IMR-90 (cell line): Measurements from ENCODE around the gene HNRNPM. TPM values are rescaled to one million over a fixed set of nuclear protein-coding genes. Genes with fewer than 3 reads are reported as not detected.

Experiments used
- ATAC-seq: fragments of 200-7000 bp; cut with Tn5 transposase; 2 replicates; pipeline ENCODE4 v1.9.1; 2020; ENCODE audit warnings: low read depth, mild to moderate bottlenecking, moderate library complexity
- BruUV-seq: library from RNA; stranded (reverse); fragments of 400-500 nt; replicated peaks from 2 replicates; lab custom pipeline; 2021; lab: Mats Ljungman, UMichigan
- CTCF ChIA-PET: fragments of 300-600 bp; formaldehyde crosslinking; extraction: SDS; loops from one replicate; lab custom pipeline; 2021; ENCODE audit warnings: antibody characterized with exemption; lab: Yijun Ruan, JAX
- POLR2A ChIA-PET: fragments of 300-600 bp; sonication (Branson Sonifier 250); formaldehyde crosslinking; loops from one replicate; lab custom pipeline; 2022; ENCODE audit warnings: antibody characterized with exemption; ENCODE audit not compliant: unreplicated experiment; lab: Charles Lee
- DNase-seq: peaks from one replicate; pipeline ENCODE4 v3.0.0; 2013
- H2AFZ ChIP-seq: replicated peaks from 2 replicates; pipeline ENCODE3; 2013; ENCODE audit warnings: low read length, mild to moderate bottlenecking; ENCODE audit not compliant: poor library complexity
- H2AK5ac ChIP-seq: 2 replicates; pipeline ENCODE4 v1.6.1; 2013; ENCODE audit warnings: low read depth, low read length, inconsistent platforms
- H2AK9ac ChIP-seq: replicated peaks from 2 replicates; pipeline ENCODE3; 2013; ENCODE audit warnings: mild to moderate bottlenecking, low read depth, low read length, moderate library complexity; ENCODE audit not compliant: poor library complexity
- H2BK120ac ChIP-seq: 2 replicates; pipeline ENCODE4 v1.6.1; 2013; ENCODE audit warnings: low read depth, low read length, inconsistent platforms
- H2BK15ac ChIP-seq: 3 replicates; pipeline ENCODE4 v1.6.1; 2013; ENCODE audit warnings: low read depth, low read length, inconsistent platforms
- H2BK20ac ChIP-seq: 2 replicates; pipeline ENCODE4 v1.6.1; 2013; ENCODE audit warnings: low read depth, mild to moderate bottlenecking, inconsistent platforms, low read length, moderate library complexity
- H2BK5ac ChIP-seq: 2 replicates; pipeline ENCODE4 v1.6.1; 2013; ENCODE audit warnings: mild to moderate bottlenecking, low read depth, low read length, inconsistent platforms; ENCODE audit not compliant: poor library complexity, severe bottlenecking
- H3K14ac ChIP-seq: replicated peaks from 2 replicates; pipeline ENCODE4 v1.6.1; 2013; ENCODE audit warnings: low read depth, low read length, inconsistent platforms
- H3K18ac ChIP-seq: 2 replicates; pipeline ENCODE4 v1.6.1; 2013; ENCODE audit warnings: low read depth, low read length, control low read depth
- H3K23ac ChIP-seq: 2 replicates; pipeline ENCODE4 v1.6.1; 2013; ENCODE audit warnings: low read depth, low read length, inconsistent platforms
- H3K27ac ChIP-seq: 2 replicates; pipeline ENCODE4 v1.5.1; 2013; ENCODE audit warnings: mild to moderate bottlenecking, control low read depth, low read length; ENCODE audit not compliant: insufficient read depth
- H3K27me3 ChIP-seq: 2 replicates; pipeline ENCODE4 v1.6.1; 2013; ENCODE audit warnings: low read length; ENCODE audit not compliant: control insufficient read depth, insufficient read depth
- H3K36me3 ChIP-seq: 2 replicates; pipeline ENCODE4 v1.6.1; 2013; ENCODE audit warnings: low read length, mixed read lengths; ENCODE audit not compliant: control insufficient read depth, insufficient read depth
- H3K4ac ChIP-seq: 2 replicates; pipeline ENCODE4 v1.6.1; 2013; ENCODE audit warnings: low read depth, low read length, inconsistent platforms
- H3K4me1 ChIP-seq: 2 replicates; pipeline ENCODE4 v1.6.1; 2013; ENCODE audit warnings: low read length, mixed read lengths; ENCODE audit not compliant: control insufficient read depth, insufficient read depth
- H3K4me2 ChIP-seq: 2 replicates; pipeline ENCODE4 v1.6.1; 2013; ENCODE audit warnings: low read depth, mild to moderate bottlenecking, control low read depth, low read length, moderate library complexity
- H3K4me3 ChIP-seq: 2 replicates; pipeline ENCODE4 v1.5.1; 2013; ENCODE audit warnings: low read depth, mild to moderate bottlenecking, control low read depth, low read length, moderate library complexity; ENCODE audit not compliant: insufficient read depth
- H3K56ac ChIP-seq: 2 replicates; pipeline ENCODE4 v1.6.1; 2013; ENCODE audit warnings: low read length, inconsistent platforms; ENCODE audit not compliant: insufficient read depth; ENCODE audit errors: extremely low read depth
- H3K79me1 ChIP-seq, 2 experiments: 2 replicates each; pipeline ENCODE4 v1.6.1; 2013; ENCODE audit warnings: low read length in 2 of 2, inconsistent platforms in 1 of 2, low read depth in 1 of 2
- H3K9ac ChIP-seq: 2 replicates; pipeline ENCODE4 v1.6.1; 2013; ENCODE audit warnings: low read depth, low read length, control low read depth
- H3K9me1 ChIP-seq: 2 replicates; pipeline ENCODE4 v1.6.1; 2013; ENCODE audit warnings: low read length, inconsistent platforms; ENCODE audit not compliant: insufficient read depth
- H3K9me3 ChIP-seq: 2 replicates; pipeline ENCODE4 v1.6.1; 2013; ENCODE audit warnings: low read length; ENCODE audit not compliant: control insufficient read depth, insufficient read depth
- H4K20me1 ChIP-seq: 2 replicates; pipeline ENCODE4 v1.6.1; 2013; ENCODE audit warnings: low read length, inconsistent platforms; ENCODE audit not compliant: insufficient read depth
- H4K5ac ChIP-seq: 2 replicates; pipeline ENCODE4 v1.6.1; 2013; ENCODE audit warnings: mild to moderate bottlenecking, low read depth, low read length, control low read depth
- H4K8ac ChIP-seq, 2 experiments: 2 replicates each; pipeline ENCODE4 v1.6.1; 2013; ENCODE audit warnings: low read depth in 2 of 2, low read length in 2 of 2, control low read depth in 1 of 2, inconsistent platforms in 1 of 2
- H4K91ac ChIP-seq: 2 replicates; pipeline ENCODE4 v1.6.1; 2013; ENCODE audit warnings: low read depth, low read length, inconsistent platforms; ENCODE audit not compliant: insufficient read depth
- BHLHE40 ChIP-seq: fragments of 150-350 bp; IDR thresholded peaks from 2 replicates; pipeline ENCODE4 v1.6.1; 2016; ENCODE audit warnings: mild to moderate bottlenecking, low read depth, low read length
- CEBPB ChIP-seq: IDR thresholded peaks from 2 replicates; pipeline ENCODE4 v1.6.1; 2012; ENCODE audit warnings: low read depth, low read length, improper control_type of control experiment
- CHD1 ChIP-seq: IDR thresholded peaks from 2 replicates; pipeline ENCODE4 v1.6.1; 2012; ENCODE audit warnings: low read depth, low read length, improper control_type of control experiment
- CTCF ChIP-seq: conservative IDR thresholded peaks from 2 replicates; pipeline ENCODE4 v1.5.1; 2012; ENCODE audit warnings: mild to moderate bottlenecking, low read depth, low read length, improper control_type of control experiment
- FOS ChIP-seq: fragments of 150-350 bp; IDR thresholded peaks from 2 replicates; pipeline ENCODE4 v1.6.1; 2016; ENCODE audit warnings: low read depth, low read length
- MAFK ChIP-seq: IDR thresholded peaks from 2 replicates; pipeline ENCODE4 v1.6.1; 2012; ENCODE audit warnings: low read depth, low read length, improper control_type of control experiment
- MAZ ChIP-seq: IDR thresholded peaks from 2 replicates; pipeline ENCODE4 v1.6.1; 2012; ENCODE audit warnings: low read depth, mild to moderate bottlenecking, low read length, improper control_type of control experiment, moderate library complexity, borderline replicate concordance
- MXI1 ChIP-seq: IDR thresholded peaks from 2 replicates; pipeline ENCODE4 v1.6.1; 2012; ENCODE audit warnings: low read depth, mild to moderate bottlenecking, low read length, moderate library complexity, borderline replicate concordance
- NFE2L2 ChIP-seq: fragments of 150-350 bp; IDR thresholded peaks from 2 replicates; pipeline ENCODE4 v1.6.1; 2016; ENCODE audit warnings: low read depth, mild to moderate bottlenecking, low read length
- POLR2A ChIP-seq: IDR thresholded peaks from 2 replicates; pipeline ENCODE4 v1.6.1; 2012; ENCODE audit warnings: mild to moderate bottlenecking, low read depth, low read length
- RAD21 ChIP-seq: IDR thresholded peaks from 2 replicates; pipeline ENCODE4 v1.6.1; 2012; ENCODE audit warnings: low read length, improper control_type of control experiment
- RCOR1 ChIP-seq: IDR thresholded peaks from 2 replicates; pipeline ENCODE4 v1.6.1; 2012; ENCODE audit warnings: mild to moderate bottlenecking, low read length, improper control_type of control experiment; ENCODE audit not compliant: insufficient replicate concordance
- SMC3 ChIP-seq: fragments of 150-350 bp; IDR thresholded peaks from 2 replicates; pipeline ENCODE4 v1.6.1; 2016; ENCODE audit warnings: low read depth, mild to moderate bottlenecking, antibody characterized with exemption, low read length, moderate library complexity
- USF2 ChIP-seq: fragments of 150-350 bp; IDR thresholded peaks from 2 replicates; pipeline ENCODE4 v1.6.1; 2017; ENCODE audit warnings: mild to moderate bottlenecking, antibody characterized with exemption, low read length, low read depth
- WGBS, 2 experiments: methylation state at CpG; one replicate each; pipeline versions ENCODE4 v1.1.5 to v1.1.7; 2013; ENCODE audit warnings: missing lambda C conversion rate in 2 of 2; ENCODE audit not compliant: insufficient read length in 1 of 2; ENCODE audit errors: extremely low coverage in 2 of 2; 5-methylcytosine and 5-hydroxymethylcytosine counted together
- dilution Hi-C: fragments of 300-500 bp; cut with HindIII; formaldehyde crosslinking; loops from one replicate; pipeline ENCODE4 v1.14.3; 2018; ENCODE audit warnings: low sequenced_read_pairs; ENCODE audit not compliant: unreplicated experiment
- in situ Hi-C: fragments of 300-500 bp; cut with MboI; formaldehyde crosslinking; loops from 3 replicates; pipeline ENCODE4 v1.14.3; 2019; ENCODE audit warnings: low sequenced_read_pairs, inconsistent platforms, mixed read lengths
- intact Hi-C: fragments of 100-400 bp; cut with micrococcal nuclease; formaldehyde crosslinking; loops from 2 replicates; pipeline ENCODE4 v1.10.0; 2022
- polyA plus RNA-seq, 3 experiments: library from polyadenylated mRNA; depleted of rRNA; stranded (reverse); fragments of >200 nt; gene quantifications; 2 replicates each; pipeline ENCODE4 v1.2.3, GENCODE V29; 2012; ENCODE audit warnings: low replicate concordance in 1 of 3
- total RNA-seq: library from RNA; depleted of rRNA; stranded (reverse); fragments of >200 nt; gene quantifications from 2 replicates; pipeline ENCODE4 v1.2.3, GENCODE V29; 2012
- TF ChIP-seq, protein P1 (sequence below): fragments of 150-350 bp; IDR thresholded peaks from 2 replicates; pipeline ENCODE4 v1.6.1; 2016; ENCODE audit warnings: low read depth, mild to moderate bottlenecking, low read length, moderate library complexity, borderline replicate concordance

Gene HNRNPM
- total and polyA plus RNA-seq, 2 of the 4 experiments (the other 2 are of a cell fraction): 75.6 to 197 TPM

- ChIA-PET POLR2A (no interaction called here), CTCF (interaction anchor here (0.6 kb wide), 1 partner anchor 178 kb away, joined by 7 read pairs; no protein-coding TSS in a partner anchor)
- Histone ChIP-seq H3K27ac (no peak overlapping the region), H3K27me3 (no peaks in the 10 kb centered on the region), H4K5ac (no peak overlapping the region), H2BK15ac (no peak overlapping the region), H2BK5ac (no peak overlapping the region), H3K79me1 (peaks cover 7% of the 10 kb centered on the region in 2 experiments), H3K9ac (no peak overlapping the region), H3K4me3 (no peak overlapping the region), H4K8ac (no peak overlapping the region), H4K91ac (no peak overlapping the region), H3K36me3 (peaks cover 34% of the 10 kb centered on the region), H2BK120ac (no peak overlapping the region), H3K9me1 (no peaks in the 10 kb centered on the region; the same call in 1 of the 2 replicates), H3K56ac (no peak overlapping the region), H3K18ac (no peak overlapping the region), H4K20me1 (peaks cover 8% of the 10 kb centered on the region), H3K4me1 (no peaks in the 10 kb centered on the region), H2BK20ac (no peak overlapping the region), H3K23ac (no peak overlapping the region), H2AK5ac (no peak overlapping the region), H2AK9ac (peak overlapping the region; percentile 42), H3K14ac (no peak overlapping the region), H3K4ac (no peak overlapping the region), H3K4me2 (no peak overlapping the region), H2AFZ (no peak overlapping the region), H3K9me3 (no peaks in the 10 kb centered on the region)
- no peak for ATAC-seq
- DNase-seq: no peak
- 81% methylated on average over 3 of the region's 18 CpGs; no CpG with 5 or more reads in 1 of the 2 experiments for WGBS, 2 experiments
- in situ Hi-C loops (no loop called here), intact Hi-C loops (no loop called here), dilution Hi-C loops (no loop called here)
- no TSS peak for BruUV-seq
- TF ChIP-seq CEBPB (no peak), MXI1 (no peak), MAZ (no peak), RCOR1 (no peak), RAD21 (no peak), SMC3 (no peak), CHD1 (no peak), USF2 (no peak), NFE2L2 (no peak), FOS (no peak), POLR2A (no peak), MAFK (no peak), BHLHE40 (no peak), CTCF (no peak)
- TF ChIP-seq, protein P1, sequence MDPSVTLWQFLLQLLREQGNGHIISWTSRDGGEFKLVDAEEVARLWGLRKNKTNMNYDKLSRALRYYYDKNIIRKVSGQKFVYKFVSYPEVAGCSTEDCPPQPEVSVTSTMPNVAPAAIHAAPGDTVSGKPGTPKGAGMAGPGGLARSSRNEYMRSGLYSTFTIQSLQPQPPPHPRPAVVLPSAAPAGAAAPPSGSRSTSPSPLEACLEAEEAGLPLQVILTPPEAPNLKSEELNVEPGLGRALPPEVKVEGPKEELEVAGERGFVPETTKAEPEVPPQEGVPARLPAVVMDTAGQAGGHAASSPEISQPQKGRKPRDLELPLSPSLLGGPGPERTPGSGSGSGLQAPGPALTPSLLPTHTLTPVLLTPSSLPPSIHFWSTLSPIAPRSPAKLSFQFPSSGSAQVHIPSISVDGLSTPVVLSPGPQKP: no peak
Observed at GRCh38 chr19:8404391-8405151, 40.2 kb upstream of the HNRNPM start.
